H1 (cell line): Measurements from ENCODE around the gene LCN15. TPM values are rescaled to one million over a fixed set of nuclear protein-coding genes. Genes with fewer than 3 reads are reported as not detected.
A peak's percentile ranks its signal among the peaks of the same experiment; 100 is the strongest.

ENCODE experiments used
- ATF3 ChIP-seq: IDR thresholded peaks from 2 replicates; pipeline ENCODE4 v1.6.1; 2011; ENCODE audit warnings: low read depth, mild to moderate bottlenecking, low read length; ENCODE audit not compliant: insufficient read depth
- BCL11A ChIP-seq, 2 experiments: IDR thresholded peaks; one replicate each; pipeline ENCODE4 v1.6.1; 2011; ENCODE audit warnings: low read depth in 2 of 2, low read length in 2 of 2, mild to moderate bottlenecking in 2 of 2
- BRCA1 ChIP-seq: IDR thresholded peaks from 2 replicates; pipeline ENCODE4 v1.6.1; 2012; ENCODE audit warnings: low read depth, low read length, improper control_type of control experiment
- EGR1 ChIP-seq: IDR thresholded peaks from 2 replicates; pipeline ENCODE4 v1.6.1; 2011; ENCODE audit warnings: low read depth, low read length, borderline replicate concordance
- FOSL1 ChIP-seq: IDR thresholded peaks from 2 replicates; pipeline ENCODE4 v1.6.1; 2011; ENCODE audit warnings: mild to moderate bottlenecking, low read depth, low read length, moderate library complexity; ENCODE audit not compliant: insufficient read depth
- GTF2F1 ChIP-seq: IDR thresholded peaks from 2 replicates; pipeline ENCODE4 v1.6.1; 2012; ENCODE audit warnings: low read depth, low read length, improper control_type of control experiment, borderline replicate concordance
- NANOG ChIP-seq: IDR thresholded peaks from 2 replicates; pipeline ENCODE4 v1.6.1; 2011; ENCODE audit warnings: low read length, low read depth, mild to moderate bottlenecking, inconsistent platforms; ENCODE audit not compliant: insufficient read depth, poor library complexity, severe bottlenecking
- NRF1 ChIP-seq: IDR thresholded peaks from 2 replicates; pipeline ENCODE4 v1.6.1; 2011; ENCODE audit warnings: mild to moderate bottlenecking, low read depth, low read length, improper control_type of control experiment
- RXRA ChIP-seq: IDR thresholded peaks from 2 replicates; pipeline ENCODE4 v1.6.1; 2011; ENCODE audit warnings: low read depth, mild to moderate bottlenecking, low read length, moderate library complexity; ENCODE audit not compliant: insufficient read depth
- SIN3A ChIP-seq, 2 experiments: IDR thresholded peaks in 1 of 2; conservative IDR thresholded peaks in 1 of 2; 2 replicates each; pipeline ENCODE4 v1.6.1; 2011 to 2012; ENCODE audit warnings: low read length in 2 of 2, improper control_type of control experiment in 1 of 2, low read depth in 1 of 2, mild to moderate bottlenecking in 1 of 2
- SIX5 ChIP-seq: IDR thresholded peaks from 2 replicates; pipeline ENCODE4 v1.6.1; 2011; ENCODE audit warnings: mild to moderate bottlenecking, low read depth, low read length
- SP1 ChIP-seq: IDR thresholded peaks from 2 replicates; pipeline ENCODE4 v1.6.1; 2011; ENCODE audit warnings: low read depth, low read length
- SP4 ChIP-seq: IDR thresholded peaks from 2 replicates; pipeline ENCODE4 v1.6.1; 2012; ENCODE audit warnings: low read length, inconsistent platforms
- SRF ChIP-seq: IDR thresholded peaks from 2 replicates; pipeline ENCODE4 v1.6.1; 2011; ENCODE audit warnings: mild to moderate bottlenecking, low read depth, low read length, moderate library complexity
- USF2 ChIP-seq: IDR thresholded peaks from 2 replicates; pipeline ENCODE4 v1.6.1; 2011; ENCODE audit warnings: low read length, improper control_type of control experiment
- polyA plus RNA-seq, 7 experiments: library from polyadenylated mRNA; depleted of rRNA in 3 of 7; stranded (reverse) in 5 of 7; unstranded in 2 of 7; fragments of >200 nt in 5 of 7; fragments of 200-250 nt in 2 of 7; gene quantifications; 1 replicate in 5 of 7; 2 replicates in 1 of 7; 4 replicates in 1 of 7; pipeline versions ENCODE4 v1.2.1 to v1.2.3, GENCODE V29; 2011 to 2013; ENCODE audit warnings: missing spikeins in 2 of 7, mixed read lengths in 2 of 7
- total RNA-seq: library from RNA; stranded (reverse); fragmentation: NEBNext Ultra II Directional; extraction: Animal tissue kit (Norgen Biotek cat#: 25700); gene quantifications from 2 replicates; pipeline ENCODE4 v1.2.1, GENCODE V29; 2021

Gene LCN15
- total and polyA plus RNA-seq, 2 of the 8 experiments (the other 6 are each of a cell fraction or from before 2014, with no cell fraction given) = 0.08 to 0.47 TPM

GRCh38 chr9:136807281-136808074 is 43.2 kb upstream of the LCN15 start, which contains the start of gene RABL6 (continued):
- TF ChIP-seq SRF = no peak
- TF ChIP-seq RXRA = no peak
- TF ChIP-seq NRF1 = peak; percentile 53
- TF ChIP-seq SP1 = no peak
- TF ChIP-seq EGR1 = 0 out of 2 replicates have a peak, but pooled peaks have one; percentile 5
- TF ChIP-seq GTF2F1 = no peak
- 0 out of 2 replicates have a peak, but pooled peaks have one; percentile 57 for TF ChIP-seq FOSL1
- no peak for TF ChIP-seq BCL11A (IDR thresholded peaks at IDR 0.05; ENCODE audit: low read depth in 2 of 2, low read length in 2 of 2)
- TF ChIP-seq NANOG = no peak
- TF ChIP-seq SIN3A (conservative IDR thresholded peaks at IDR 0.05 in 1 of 2, IDR thresholded peaks at IDR 0.05 in 1 of 2; ENCODE audit: low read depth in 1 of 2, low read length in 2 of 2) = no peak
- TF ChIP-seq SP4 = no peak
- no peak for TF ChIP-seq SIX5
- no peak for TF ChIP-seq ATF3
- no peak for TF ChIP-seq USF2
- no peak for TF ChIP-seq BRCA1
